ENCODE results near the gene CKB. TPM values are rescaled to one million over a fixed set of nuclear protein-coding genes. Genes with fewer than 3 reads are reported as not detected.

The CKB gene
- total RNA-seq, 2 experiments from 2014 or later, result 3.4 to 4.0 TPM

DNA sequence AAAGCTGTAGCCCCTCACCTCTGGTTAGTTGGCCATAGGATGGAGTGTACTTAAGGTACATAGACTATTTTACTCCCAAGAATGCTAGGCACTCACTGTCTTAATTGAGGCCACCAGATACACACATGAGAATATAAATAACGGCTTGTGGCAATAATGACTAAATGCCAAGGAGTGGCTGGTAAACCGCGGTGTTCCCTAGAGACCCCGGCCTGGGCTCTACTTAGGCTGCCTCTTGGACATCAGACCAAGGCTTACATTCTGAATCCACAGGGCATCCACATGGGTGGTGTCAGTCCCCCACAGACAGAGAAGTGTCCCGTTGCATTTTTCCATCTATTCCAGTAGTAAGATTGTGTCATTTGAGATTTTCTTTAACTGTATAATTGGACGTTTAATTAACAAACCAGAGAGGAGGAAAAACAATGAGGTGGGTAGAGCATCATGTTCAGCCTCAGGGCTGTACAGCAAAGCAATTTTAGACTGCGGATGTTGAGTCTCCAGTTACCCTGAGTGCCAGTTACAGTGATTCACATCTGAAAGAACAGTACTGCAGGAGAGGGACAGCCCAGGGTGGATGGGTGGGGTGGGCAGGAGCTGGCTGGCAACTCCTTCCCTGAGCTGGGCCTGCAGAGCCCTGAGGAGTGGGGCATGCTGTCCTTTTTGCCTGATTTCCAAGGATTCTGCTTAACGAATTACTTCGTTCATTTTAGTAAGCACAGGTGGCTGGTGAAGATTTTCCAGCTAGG, 20.5 kb downstream of the CKB start:
- H3K4me3 Mint-ChIP-seq, result no peak overlapping the region
- ChIA-PET CTCF (interaction anchor here (0.6 to 4.0 kb wide), 3 partner anchors 14 to 76 kb away, joined by 3 to 21 read pairs (median 3); no protein-coding TSS in a partner anchor), POLR2A (no interaction called here)
- peaks cover 19% of the 10 kb centered on the region for H3K4me1 Mint-ChIP-seq
- peaks cover 45% of the 10 kb centered on the region for H3K36me3 Mint-ChIP-seq (ENCODE audit: low read depth)
- H3K27ac Mint-ChIP-seq, result no peak overlapping the region
- no peak for ATAC-seq
- no peaks in the 10 kb centered on the region for H3K27me3 Mint-ChIP-seq
- no peak for DNase-seq
- intact Hi-C loops (cut with DNase I, micrococcal nuclease), result no loop called here
- H3K9me3 Mint-ChIP-seq (ENCODE audit: low read depth), result no peaks in the 10 kb centered on the region

DNA sequence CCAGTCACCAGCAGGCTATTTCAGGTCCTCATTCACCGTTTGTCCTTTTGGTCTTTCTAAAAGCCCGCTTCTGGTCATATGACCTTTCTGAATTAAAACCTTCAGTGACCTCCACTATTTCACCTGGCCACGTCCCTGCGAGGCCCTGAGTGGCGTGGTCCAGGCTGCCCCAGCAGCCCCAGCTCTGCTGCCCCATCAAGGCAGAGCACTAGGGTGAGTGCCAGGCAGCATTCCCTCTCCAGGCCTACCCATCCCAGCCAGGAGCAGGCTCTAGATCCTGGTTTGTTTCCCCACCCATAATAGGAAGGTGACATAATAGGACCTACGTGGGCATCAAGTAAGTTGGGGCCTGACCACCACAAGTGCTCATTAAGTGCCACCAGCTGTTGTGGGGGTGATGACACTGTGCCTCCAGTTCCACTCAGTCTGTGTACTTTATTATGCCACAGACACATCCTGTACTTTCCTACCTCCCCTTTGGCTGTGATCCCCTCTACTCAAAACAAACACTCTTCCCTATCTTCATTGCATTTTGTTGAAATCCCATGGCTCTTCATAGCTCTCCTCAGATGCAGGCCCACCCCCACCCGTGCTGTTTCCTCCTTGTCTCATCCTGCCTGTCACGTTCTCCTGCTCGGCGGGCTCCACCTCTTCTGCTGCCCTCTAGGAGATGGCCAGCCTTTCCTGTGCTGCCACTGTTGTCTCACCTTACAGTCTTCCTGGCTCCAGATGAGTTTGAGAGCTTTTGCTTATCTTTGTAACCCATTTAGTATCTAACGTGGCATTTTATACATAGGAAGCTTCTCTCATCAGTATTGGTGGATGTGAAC, 21.4 kb downstream of the CKB start:
- H3K4me3 Mint-ChIP-seq, result no peak overlapping the region
- no peaks in the 10 kb centered on the region for H3K9me3 Mint-ChIP-seq (ENCODE audit: low read depth)
- ChIA-PET CTCF (interaction anchor here (1.0 to 4.0 kb wide), 5 partner anchors 8 to 419 kb away, joined by 3 to 21 read pairs (median 3); no protein-coding TSS in a partner anchor), POLR2A (no interaction called here)
- DNase-seq, result no peak
- peaks cover 19% of the 10 kb centered on the region for H3K4me1 Mint-ChIP-seq
- intact Hi-C loops (cut with DNase I, micrococcal nuclease), result no loop called here
- ATAC-seq, result no peak
- H3K27ac Mint-ChIP-seq, result no peak overlapping the region
- peaks cover 45% of the 10 kb centered on the region for H3K36me3 Mint-ChIP-seq (ENCODE audit: low read depth)
- no peaks in the 10 kb centered on the region for H3K27me3 Mint-ChIP-seq

DNA sequence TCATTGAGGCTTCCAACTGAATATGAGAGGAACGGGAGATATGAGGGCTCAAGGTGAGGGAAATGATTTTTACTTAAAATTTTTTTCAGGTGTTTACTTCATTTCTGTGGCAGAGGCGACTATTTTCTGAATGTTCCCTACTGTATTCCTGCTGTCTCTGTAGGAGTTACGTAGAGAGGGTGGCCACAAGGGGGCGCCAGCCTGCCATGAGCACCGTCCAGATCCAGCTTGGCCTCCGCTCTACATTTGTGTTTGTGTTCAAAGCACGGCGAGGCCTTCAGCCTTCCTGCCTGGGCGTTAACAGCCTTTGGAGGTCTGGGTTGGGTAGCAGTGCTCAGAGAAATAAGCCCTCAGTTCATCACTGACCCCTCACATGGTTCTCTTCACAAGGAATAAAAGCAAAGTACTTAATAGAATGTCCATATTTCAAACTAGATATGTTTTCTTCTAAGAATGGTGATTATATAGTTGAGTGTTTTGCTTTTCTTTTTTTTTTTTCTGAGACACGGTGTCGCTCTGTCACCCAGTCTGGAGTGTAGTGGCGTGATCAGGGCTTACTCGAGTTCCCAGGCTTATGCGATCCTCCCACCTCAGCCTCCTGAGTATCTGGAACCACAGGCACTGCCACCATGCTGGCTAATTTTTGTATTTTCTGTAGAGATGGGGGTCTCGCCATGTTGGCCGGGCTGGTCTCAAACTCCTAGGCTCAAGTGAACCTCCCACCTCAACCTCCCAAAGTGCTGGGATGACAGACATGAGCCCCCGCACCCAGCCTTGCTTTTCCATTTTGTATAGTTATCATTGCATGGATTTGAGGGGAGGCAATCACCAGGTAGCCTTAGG, 22.3 kb downstream of the CKB start:
- peak; percentile 91 for DNase-seq
- POLR2A ChIA-PET, result interaction anchor here (0.6 kb wide), 1 partner anchor 54 kb away, joined by 4 read pairs; no protein-coding TSS in a partner anchor
- Mint-ChIP-seq H3K9me3 (ENCODE audit: low read depth) (no peaks in the 10 kb centered on the region), H3K27ac (peak overlapping the region; percentile 55), H3K4me3 (no peak overlapping the region), H3K36me3 (ENCODE audit: low read depth) (peaks cover 45% of the 10 kb centered on the region), H3K27me3 (no peaks in the 10 kb centered on the region), H3K4me1 (peaks cover 19% of the 10 kb centered on the region)
- intact Hi-C loops (cut with DNase I, micrococcal nuclease), result loop anchor here (1.0 kb wide), 1 partner anchor 46 kb away; no protein-coding TSS in a partner anchor
- CTCF ChIA-PET, result interaction anchor here (0.6 to 2.0 kb wide), 15 partner anchors 9 to 420 kb away, joined by 3 to 6 read pairs (median 3); no protein-coding TSS in a partner anchor
- peak; percentile 87 for ATAC-seq

GRCh38 chr14:103499709-103500108, 22.9 kb downstream of the CKB start:
- POLR2A ChIA-PET, result no interaction called here
- DNase-seq (no peak), ATAC-seq (peak; percentile 11)
- Mint-ChIP-seq H3K27ac (peak overlapping the region; percentile 0), H3K36me3 (ENCODE audit: low read depth) (peaks cover 42% of the 10 kb centered on the region), H3K4me1 (peaks cover 19% of the 10 kb centered on the region), H3K27me3 (no peaks in the 10 kb centered on the region), H3K9me3 (ENCODE audit: low read depth) (no peaks in the 10 kb centered on the region), H3K4me3 (no peak overlapping the region)
- intact Hi-C loops (cut with DNase I, micrococcal nuclease), result loop anchor here (1.0 kb wide), 1 partner anchor 47 kb away; no protein-coding TSS in a partner anchor
- CTCF ChIA-PET, result interaction anchor here (0.9 to 2.0 kb wide), 12 partner anchors 9 to 110 kb away, joined by 3 to 6 read pairs (median 3); no protein-coding TSS in a partner anchor

DNA sequence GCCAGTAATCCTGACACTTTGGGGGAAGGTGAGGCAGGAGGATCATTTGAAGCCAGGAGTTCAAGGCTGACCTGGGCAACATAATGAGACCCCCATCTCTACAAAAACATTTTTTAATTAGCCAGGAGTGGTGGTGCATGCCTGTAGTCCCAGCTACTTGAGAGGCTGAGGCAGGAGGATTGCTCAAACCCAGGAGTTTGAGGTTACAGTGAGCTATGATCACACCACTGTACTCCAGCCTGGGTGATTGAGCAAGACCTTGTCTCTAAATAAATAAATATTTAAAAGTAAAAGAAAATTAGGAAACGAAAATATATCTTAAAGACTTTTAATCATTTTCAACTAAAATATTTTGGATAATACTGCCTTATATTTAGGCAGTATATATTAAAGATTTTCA, 25.9 kb downstream of the CKB start:
- DNase-seq (no peak), ATAC-seq (no peak)
- intact Hi-C loops (cut with DNase I, micrococcal nuclease), result no loop called here
- H3K27ac Mint-ChIP-seq, result no peak overlapping the region
- peaks cover 29% of the 10 kb centered on the region for H3K36me3 Mint-ChIP-seq (ENCODE audit: low read depth)
- CTCF ChIA-PET, result interaction anchor here (0.6 to 1.5 kb wide), 2 partner anchors 10 to 550 kb away, joined by 3 read pairs; no protein-coding TSS in a partner anchor
- peaks cover 9% of the 10 kb centered on the region for H3K4me1 Mint-ChIP-seq
- no peaks in the 10 kb centered on the region for H3K27me3 Mint-ChIP-seq
- POLR2A ChIA-PET, result no interaction called here
- no peaks in the 10 kb centered on the region for H3K9me3 Mint-ChIP-seq (ENCODE audit: low read depth)
- no peak overlapping the region for H3K4me3 Mint-ChIP-seq

GRCh38 chr14:103495854-103496253, 26.8 kb downstream of the CKB start:
- H3K4me1 Mint-ChIP-seq, result peaks cover 9% of the 10 kb centered on the region
- intact Hi-C loops (cut with DNase I, micrococcal nuclease), result no loop called here
- ATAC-seq (no peak), DNase-seq (no peak)
- H3K4me3 Mint-ChIP-seq, result no peak overlapping the region
- CTCF ChIA-PET, result interaction anchor here (0.6 kb wide), 1 partner anchor 160 kb away, joined by 3 read pairs; no protein-coding TSS in a partner anchor
- no peaks in the 10 kb centered on the region for H3K27me3 Mint-ChIP-seq
- H3K36me3 Mint-ChIP-seq (ENCODE audit: low read depth), result peaks cover 28% of the 10 kb centered on the region
- no peak overlapping the region for H3K27ac Mint-ChIP-seq
- no peaks in the 10 kb centered on the region for H3K9me3 Mint-ChIP-seq (ENCODE audit: low read depth)
- POLR2A ChIA-PET, result no interaction called here

- H3K27ac Mint-ChIP-seq, result no peak overlapping the region
- CTCF ChIA-PET, result interaction anchor here (0.7 to 1.0 kb wide), 2 partner anchors 11 to 1201 kb away, joined by 3 read pairs; no protein-coding TSS in a partner anchor
- ATAC-seq (no peak), DNase-seq (no peak)
- peaks cover 22% of the 10 kb centered on the region for H3K36me3 Mint-ChIP-seq (ENCODE audit: low read depth)
- no peaks in the 10 kb centered on the region for H3K4me1 Mint-ChIP-seq
- H3K9me3 Mint-ChIP-seq (ENCODE audit: low read depth), result no peaks in the 10 kb centered on the region
- H3K27me3 Mint-ChIP-seq, result no peaks in the 10 kb centered on the region
- intact Hi-C loops (cut with DNase I, micrococcal nuclease), result no loop called here
- H3K4me3 Mint-ChIP-seq, result no peak overlapping the region
- POLR2A ChIA-PET, result no interaction called here
These were observed 30.3 kb downstream of the CKB start for GRCh38 chr14:103492156-103492925.

GRCh38 chr14:103491691-103492090, 30.9 kb downstream of the CKB start:
- H3K4me3 Mint-ChIP-seq, result no peak overlapping the region
- ATAC-seq, result no peak
- intact Hi-C loops (cut with DNase I, micrococcal nuclease), result no loop called here

GRCh38 chr14:103489621-103490020, 33.0 kb downstream of the CKB start:
- Mint-ChIP-seq H3K27ac (no peak overlapping the region), H3K9me3 (ENCODE audit: low read depth) (no peaks in the 10 kb centered on the region), H3K36me3 (ENCODE audit: low read depth) (peaks cover 20% of the 10 kb centered on the region), H3K4me3 (no peak overlapping the region), H3K4me1 (no peaks in the 10 kb centered on the region), H3K27me3 (no peaks in the 10 kb centered on the region)
- DNase-seq (no peak), ATAC-seq (no peak)
- POLR2A ChIA-PET, result no interaction called here
- intact Hi-C loops (cut with DNase I, micrococcal nuclease), result no loop called here
- CTCF ChIA-PET, result interaction anchor here (0.6 to 0.8 kb wide), 2 partner anchors 65 to 173 kb away, joined by 3 read pairs; no protein-coding TSS in a partner anchor

More at GRCh38 chr14:103491691-103492090, 30.9 kb downstream of the CKB start:
- POLR2A ChIA-PET, result no interaction called here
- no peaks in the 10 kb centered on the region for H3K9me3 Mint-ChIP-seq (ENCODE audit: low read depth)
- no peak for DNase-seq
- no peaks in the 10 kb centered on the region for H3K4me1 Mint-ChIP-seq
- no peak overlapping the region for H3K27ac Mint-ChIP-seq
- H3K27me3 Mint-ChIP-seq, result no peaks in the 10 kb centered on the region
- CTCF ChIA-PET, result interaction anchor here (1.0 kb wide), 1 partner anchor 11 kb away, joined by 3 read pairs; no protein-coding TSS in a partner anchor
- peaks cover 23% of the 10 kb centered on the region for H3K36me3 Mint-ChIP-seq (ENCODE audit: low read depth)

DNA sequence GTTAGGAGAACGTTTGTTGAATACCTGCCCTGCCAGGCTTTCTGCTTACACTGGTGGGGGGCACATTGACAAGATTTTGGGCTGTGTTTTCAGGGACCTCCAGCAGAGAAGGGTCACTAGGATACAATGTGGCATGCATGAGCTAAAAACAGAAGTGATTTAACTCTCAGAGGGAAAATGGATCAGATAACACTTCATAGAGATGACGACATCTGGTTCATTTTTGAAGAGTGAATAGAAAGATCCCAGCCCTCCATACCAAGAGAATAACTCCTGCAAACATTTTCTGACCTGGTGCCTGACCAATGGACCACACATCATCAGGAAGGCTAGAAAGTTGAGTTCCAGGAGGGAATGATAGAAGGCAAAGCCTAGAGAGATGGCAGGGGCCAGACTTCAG, 33.7 kb downstream of the CKB start:
- no peak overlapping the region for H3K4me3 Mint-ChIP-seq
- CTCF ChIA-PET, result interaction anchor here (0.6 to 0.8 kb wide), 2 partner anchors 65 to 174 kb away, joined by 3 read pairs; no protein-coding TSS in a partner anchor
- no peak overlapping the region for H3K27ac Mint-ChIP-seq
- intact Hi-C loops (cut with DNase I, micrococcal nuclease), result no loop called here
- peaks cover 20% of the 10 kb centered on the region for H3K36me3 Mint-ChIP-seq (ENCODE audit: low read depth)
- POLR2A ChIA-PET, result no interaction called here
- H3K27me3 Mint-ChIP-seq, result no peaks in the 10 kb centered on the region
- no peak for ATAC-seq
- no peaks in the 10 kb centered on the region for H3K9me3 Mint-ChIP-seq (ENCODE audit: low read depth)
- no peak for DNase-seq
- H3K4me1 Mint-ChIP-seq, result no peaks in the 10 kb centered on the region
